Measurements from ENCODE around the gene SMG9.
"Not testable (repeated sequence)": the region's sequence is repeated elsewhere in the genome, so short reads cannot be mapped to it uniquely, and the experiment has no call there.

The SMG9 gene

DNA sequence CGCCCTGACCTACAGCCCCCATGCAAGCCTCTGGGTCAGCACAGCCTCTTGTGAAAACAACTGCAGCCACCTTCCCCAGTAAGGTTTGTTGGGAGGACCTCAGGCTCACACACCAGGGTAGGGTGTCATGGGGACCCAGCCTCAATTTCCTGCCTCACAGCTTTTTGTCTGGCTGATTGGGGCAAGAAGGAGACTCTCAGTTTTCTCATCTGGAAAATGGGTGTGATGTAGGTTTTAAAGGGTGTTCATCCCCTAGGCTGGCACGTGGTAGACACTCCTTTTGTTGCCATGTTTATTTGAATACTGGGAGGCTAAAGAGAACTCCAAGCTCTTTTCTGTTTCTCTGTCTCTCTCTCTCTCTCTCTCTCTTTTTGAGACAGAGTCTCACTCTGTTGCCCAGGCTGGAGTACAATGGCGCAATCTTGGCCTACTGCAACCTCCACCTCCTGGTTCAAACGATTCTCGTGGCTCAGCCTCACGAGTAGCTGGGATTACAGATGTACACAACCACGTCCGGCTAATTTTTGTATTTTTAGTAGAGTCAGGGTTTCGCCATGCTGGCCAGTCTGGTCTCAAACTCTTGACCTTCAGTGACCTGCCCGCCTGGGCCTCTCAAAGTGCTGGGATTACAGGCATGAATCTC, 66.6 kb downstream of the SMG9 start:
- no peak for DNase-seq

DNA sequence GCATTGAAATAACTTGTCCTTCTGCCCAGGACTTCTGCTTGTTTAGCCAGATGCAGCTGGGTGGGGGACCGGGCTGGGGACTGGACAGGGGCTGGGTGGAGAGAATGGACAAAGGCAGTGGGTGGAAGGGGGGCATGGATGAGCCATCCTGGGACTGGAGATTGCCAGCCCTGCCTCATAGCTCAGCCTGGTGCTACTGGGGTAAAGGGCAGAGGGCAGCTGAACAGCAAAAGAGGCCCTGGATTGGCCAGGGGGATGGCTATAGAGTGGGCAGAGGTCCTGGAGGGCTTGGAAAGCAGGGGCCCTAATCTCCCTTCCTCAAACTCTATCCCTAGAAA, 67.1 kb downstream of the SMG9 start:
- DNase-seq: no peak

DNA sequence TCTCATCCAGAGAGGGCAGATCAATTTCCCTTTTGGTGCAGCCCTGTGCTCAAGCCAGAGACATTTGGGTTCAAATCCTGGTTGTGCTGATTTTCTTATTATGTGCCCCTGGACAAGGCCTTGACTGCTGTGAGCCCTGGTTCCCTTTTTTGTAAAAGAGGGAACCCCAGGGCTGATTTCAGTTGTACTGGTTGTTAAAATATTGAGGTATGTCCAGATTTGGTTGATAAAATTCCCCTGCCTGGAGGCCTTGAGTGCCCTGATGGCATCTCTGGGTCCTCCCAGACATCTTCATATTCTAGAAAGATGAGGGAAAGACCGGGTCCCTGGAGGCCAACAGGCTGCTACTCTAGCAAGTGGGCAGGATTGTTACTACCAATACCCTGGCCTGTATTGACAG, 70.4 kb downstream of the SMG9 start:
- no peak for DNase-seq

DNA sequence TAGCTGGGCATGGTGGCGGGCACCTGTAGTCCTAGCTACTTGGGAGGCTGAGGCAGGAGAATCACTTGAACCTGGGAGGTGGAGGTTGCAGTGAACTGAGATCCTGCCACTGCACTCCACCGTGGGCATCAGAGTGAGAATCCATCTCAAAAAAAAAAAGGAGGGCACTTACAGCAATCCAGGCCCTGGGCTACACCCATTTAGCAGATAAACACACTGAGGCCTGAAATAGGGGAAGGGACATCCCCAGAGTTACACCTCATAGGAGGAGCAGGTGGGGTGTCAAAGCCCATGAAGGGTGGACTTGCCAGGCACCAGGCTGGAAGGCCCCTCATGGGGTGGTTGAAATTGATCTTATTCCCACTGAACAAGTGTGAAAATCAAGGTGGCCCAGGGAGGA, 70.9 kb downstream of the SMG9 start:
- DNase-seq: no peak

DNA sequence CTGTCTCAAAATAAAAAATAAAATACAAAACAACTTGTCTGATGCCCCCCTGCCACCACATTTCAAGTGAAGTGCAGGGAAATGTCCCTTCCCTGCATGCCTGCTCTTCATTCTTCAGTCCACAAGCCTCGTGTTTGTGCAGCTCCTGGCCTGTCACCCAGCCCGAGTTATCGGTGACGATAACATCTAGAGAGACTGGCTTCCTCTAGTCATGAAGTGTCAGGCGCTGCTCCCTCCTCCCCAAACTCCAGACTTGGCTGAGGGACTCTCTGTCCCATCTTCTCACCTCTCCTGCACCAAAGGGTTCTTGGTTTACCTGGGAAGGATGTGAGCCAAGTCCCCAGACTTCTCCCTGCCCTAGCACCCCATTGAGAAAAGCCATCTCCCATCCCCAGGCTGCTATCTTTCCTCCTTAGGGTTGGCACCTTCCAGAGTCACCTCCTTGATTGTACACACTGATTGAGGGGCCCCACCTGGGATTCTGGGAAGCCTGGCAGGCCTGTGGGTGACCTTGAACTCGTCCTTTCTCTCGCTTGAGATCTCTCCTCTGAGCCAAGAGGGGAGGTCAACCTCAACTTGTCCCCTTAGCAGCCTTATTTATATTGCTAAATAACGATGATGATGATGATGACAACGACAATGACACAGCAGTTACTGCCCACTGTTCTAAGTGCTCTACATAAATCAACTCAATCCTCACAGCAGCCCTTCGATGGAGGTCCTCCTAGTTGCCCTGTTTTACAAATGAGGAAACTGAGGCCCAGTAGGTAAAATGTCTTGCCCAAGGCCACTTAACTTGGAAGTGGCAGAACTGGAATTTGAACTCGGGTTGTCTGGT, 71.7 kb downstream of the SMG9 start:
- no peak for DNase-seq

DNA sequence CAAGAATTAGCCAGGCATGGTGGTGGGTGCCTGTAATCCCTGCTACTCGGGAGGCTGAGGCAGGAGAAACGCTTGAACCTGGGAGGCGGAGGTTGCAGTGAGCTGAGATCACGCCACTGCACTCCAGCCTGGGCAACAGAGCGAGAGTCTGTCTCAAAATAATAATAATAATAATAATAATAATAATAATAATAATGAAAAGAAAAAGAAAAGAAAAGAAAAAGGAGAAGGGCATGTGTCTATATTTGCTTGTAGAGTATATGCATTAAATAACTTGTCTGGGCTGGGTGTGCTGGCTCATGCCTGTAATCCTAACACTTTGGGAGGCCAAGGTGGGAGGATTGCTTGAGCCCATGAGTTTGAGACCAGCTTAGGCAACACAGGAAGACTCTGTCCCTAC, 72.5 kb downstream of the SMG9 start:
- not testable (repeated sequence) for DNase-seq

DNA sequence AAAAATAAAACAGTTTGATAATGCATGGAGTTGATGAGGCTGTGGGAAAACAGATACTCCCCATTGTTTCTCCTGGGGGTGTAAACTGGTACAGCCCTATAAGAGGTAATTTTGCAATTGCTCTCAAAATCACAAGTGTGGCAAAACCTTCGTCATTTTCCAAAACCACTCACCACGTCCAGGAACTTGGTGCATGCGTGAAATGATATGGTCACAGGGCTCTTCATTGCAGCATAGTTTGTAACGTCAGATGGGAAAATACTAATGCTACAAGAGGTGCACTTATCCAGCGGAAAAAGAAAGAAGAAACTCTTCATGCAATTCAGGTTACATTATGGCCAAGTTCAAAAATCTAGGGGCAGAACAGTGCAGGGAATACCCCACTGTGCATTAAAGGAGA, 72.9 kb downstream of the SMG9 start:
- no peak for DNase-seq

DNA sequence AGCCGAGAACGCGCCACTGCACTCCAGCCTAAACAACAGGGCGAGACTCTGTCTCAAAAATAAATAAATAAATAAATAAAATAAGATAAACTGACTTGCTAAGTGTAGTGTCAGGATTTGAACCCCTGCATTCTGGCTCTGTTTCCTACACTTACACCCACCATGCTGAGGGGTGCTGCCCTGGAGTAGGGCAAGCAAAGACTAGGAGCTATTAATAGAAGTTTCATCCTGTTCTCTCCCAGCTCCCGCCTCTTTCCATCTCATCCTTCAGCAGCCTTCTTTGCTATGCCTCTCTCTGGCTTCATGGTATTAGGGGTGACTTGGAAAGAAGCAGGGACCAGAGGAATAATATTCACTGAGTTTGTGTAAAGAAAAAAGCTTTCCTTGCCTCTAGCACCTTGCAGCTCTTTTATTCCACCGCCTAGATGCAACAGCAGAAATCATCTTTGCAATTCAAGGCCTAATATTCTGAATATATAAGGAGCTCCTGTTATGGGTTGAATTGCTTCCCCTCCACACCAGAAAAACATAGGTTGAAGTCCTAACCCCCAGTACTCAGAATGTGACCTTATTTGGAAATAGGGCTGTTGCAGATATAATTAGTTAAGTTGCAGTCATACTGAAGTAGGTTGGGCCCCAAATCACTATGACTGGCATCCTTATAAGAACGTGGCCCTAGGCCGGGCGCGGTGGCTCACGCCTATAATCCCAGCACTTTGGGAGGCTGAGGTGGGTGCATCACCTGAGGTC, 76.1 kb downstream of the SMG9 start:
- DNase-seq: no peak

Data from NCI-H526 treated with DMSO at 0.1 percent for 48 hours (cell line).